Stomach (tissue), 4 donors: ENCODE measurements around the gene TM9SF2.

Experiments
- EP300 ChIP-seq: sonication (generic); formaldehyde crosslinking; IDR thresholded peaks from one replicate; pipeline ENCODE4 v1.6.1; 2017; ENCODE audit warnings: antibody characterized with exemption
- POLR2A ChIP-seq, 4 donors: fragments of 450-650 bp; IDR thresholded peaks; one replicate each; pipeline ENCODE4 v1.6.1; 2016; ENCODE audit warnings: antibody characterized with exemption in 4 of 4, control low read depth in 2 of 4, mild to moderate bottlenecking in 1 of 4, moderate library complexity in 1 of 4
- POLR2AphosphoS5 ChIP-seq, 3 donors: sonication (generic); formaldehyde crosslinking; IDR thresholded peaks; one replicate each; pipeline ENCODE4 v1.6.1; 2016; ENCODE audit warnings: antibody characterized with exemption in 3 of 3
- TF ChIP-seq, protein P1 (sequence below), 7 experiments: fragments of 450-650 bp in 4 of 7; fragments of 200-600 bp in 3 of 7; sonication (generic) in 3 of 7; IDR thresholded peaks; one replicate each; pipeline ENCODE4 v1.5.1; 2016 to 2019; ENCODE audit warnings: antibody characterized with exemption in 7 of 7, control low read depth in 2 of 7, mild to moderate bottlenecking in 1 of 7

DNA sequence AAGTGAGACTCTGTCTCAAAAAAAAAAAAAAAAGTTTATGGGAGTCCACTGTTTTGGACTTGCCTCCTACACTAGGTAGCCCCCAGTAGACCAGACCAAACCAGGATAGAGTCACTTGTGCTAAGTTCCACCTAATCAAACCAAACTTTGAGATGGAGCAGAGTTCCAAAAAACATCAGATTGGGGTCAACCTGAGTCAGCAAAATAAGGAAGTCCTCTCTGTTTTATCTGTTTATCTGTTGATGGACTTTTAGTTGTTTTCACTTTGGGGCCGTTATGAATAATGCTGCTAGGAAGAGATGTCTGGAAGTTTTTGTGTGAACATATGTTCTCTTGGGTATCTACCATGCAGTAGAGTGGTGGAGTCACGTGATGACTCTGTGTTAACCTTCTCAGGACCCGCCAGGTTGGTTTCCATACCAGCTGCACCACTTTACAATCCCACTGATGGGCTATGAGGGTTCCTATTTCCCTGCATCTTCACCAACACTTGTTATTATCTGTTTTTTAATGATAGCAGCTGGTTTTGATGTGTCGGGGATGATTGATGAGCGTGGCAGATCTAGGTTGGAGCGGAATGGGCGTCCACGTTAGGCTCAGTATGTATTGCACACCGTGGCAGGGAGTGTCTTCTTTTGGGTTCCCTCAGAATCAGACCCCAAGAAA lies 46.6 kb upstream of the TM9SF2 start:
- TF ChIP-seq, protein P1, sequence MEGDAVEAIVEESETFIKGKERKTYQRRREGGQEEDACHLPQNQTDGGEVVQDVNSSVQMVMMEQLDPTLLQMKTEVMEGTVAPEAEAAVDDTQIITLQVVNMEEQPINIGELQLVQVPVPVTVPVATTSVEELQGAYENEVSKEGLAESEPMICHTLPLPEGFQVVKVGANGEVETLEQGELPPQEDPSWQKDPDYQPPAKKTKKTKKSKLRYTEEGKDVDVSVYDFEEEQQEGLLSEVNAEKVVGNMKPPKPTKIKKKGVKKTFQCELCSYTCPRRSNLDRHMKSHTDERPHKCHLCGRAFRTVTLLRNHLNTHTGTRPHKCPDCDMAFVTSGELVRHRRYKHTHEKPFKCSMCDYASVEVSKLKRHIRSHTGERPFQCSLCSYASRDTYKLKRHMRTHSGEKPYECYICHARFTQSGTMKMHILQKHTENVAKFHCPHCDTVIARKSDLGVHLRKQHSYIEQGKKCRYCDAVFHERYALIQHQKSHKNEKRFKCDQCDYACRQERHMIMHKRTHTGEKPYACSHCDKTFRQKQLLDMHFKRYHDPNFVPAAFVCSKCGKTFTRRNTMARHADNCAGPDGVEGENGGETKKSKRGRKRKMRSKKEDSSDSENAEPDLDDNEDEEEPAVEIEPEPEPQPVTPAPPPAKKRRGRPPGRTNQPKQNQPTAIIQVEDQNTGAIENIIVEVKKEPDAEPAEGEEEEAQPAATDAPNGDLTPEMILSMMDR (IDR thresholded peaks at IDR 0.05), result no peak
- TF ChIP-seq POLR2AphosphoS5 (IDR thresholded peaks at IDR 0.05) (no peak), POLR2A (IDR thresholded peaks at IDR 0.05) (no peak), EP300 (no peak)
